OCI-LY3 (cell line): ENCODE data around the gene MEF2C.

Experiments
- H2AFZ ChIP-seq: fragments of 200-600, 300-600 bp; shearing (Covaris generic); 2 replicates; pipeline ENCODE4 v1.6.0; 2014; ENCODE audit warnings: antibody characterized with exemption, low read depth, low read length
- H3K27ac ChIP-seq: fragments of 200-600, 300-600 bp; sonication (generic); 2 replicates; pipeline ENCODE4 v1.5.1; 2014; ENCODE audit warnings: mild to moderate bottlenecking, low read length, moderate library complexity, mixed read lengths
- H3K27me3 ChIP-seq: fragments of 200-600, 300-600 bp; sonication (generic); 2 replicates; pipeline ENCODE4 v1.6.1; 2014; ENCODE audit warnings: low read depth, low read length, mixed read lengths
- H3K36me3 ChIP-seq: fragments of 200-600, 300-600 bp; sonication (generic); replicated peaks from 2 replicates; pipeline ENCODE3; 2014; ENCODE audit warnings: low read depth, low read length, mixed read lengths
- H3K4me1 ChIP-seq: fragments of 300-600, 200-600 bp; sonication (generic); 2 replicates; pipeline ENCODE4 v1.6.1; 2014; ENCODE audit warnings: low read length, mixed read lengths
- H3K4me2 ChIP-seq: fragments of 200-600, 300-600 bp; sonication (generic); 2 replicates; pipeline ENCODE4 v1.6.1; 2014; ENCODE audit warnings: low read length, mixed read lengths
- H3K4me3 ChIP-seq: fragments of 300-600, 200-600 bp; sonication (generic); 2 replicates; pipeline ENCODE4 v1.5.1; 2014; ENCODE audit warnings: antibody characterized with exemption, mild to moderate bottlenecking, low read length, moderate library complexity
- H3K79me2 ChIP-seq: fragments of 300-600, 200-600 bp; shearing (Covaris generic); 2 replicates; pipeline ENCODE4 v1.6.1; 2014; ENCODE audit warnings: mild to moderate bottlenecking, low read length, mixed read lengths
- H3K9ac ChIP-seq: fragments of 300-600, 200-600 bp; shearing (Covaris generic); 2 replicates; pipeline ENCODE4 v1.6.0; 2014; ENCODE audit warnings: mild to moderate bottlenecking, low read length, moderate library complexity
- H3K9me3 ChIP-seq: fragments of 200-600, 300-600 bp; shearing (Covaris generic); 2 replicates; pipeline ENCODE4 v1.6.1; 2014; ENCODE audit warnings: low read length, mixed read lengths; ENCODE audit not compliant: insufficient read depth
- H4K20me1 ChIP-seq: fragments of 200-600, 300-600 bp; sonication (generic); 2 replicates; pipeline ENCODE4 v1.6.1; 2016; ENCODE audit warnings: low read length, mixed read lengths; ENCODE audit not compliant: insufficient read depth
- EZH2phosphoT487 ChIP-seq: fragments of 200-600 bp; shearing (Covaris generic); IDR thresholded peaks from 2 replicates; pipeline ENCODE4 v1.6.1; 2018; ENCODE audit warnings: antibody characterized with exemption, mixed run types, low read depth
- TF ChIP-seq, protein P1 (sequence below): fragments of 200-600, 300-600 bp; sonication (generic); IDR thresholded peaks from 2 replicates; pipeline ENCODE4 v1.5.1; 2014; ENCODE audit warnings: antibody characterized with exemption, low read length, low read depth

The MEF2C gene

GRCh38 chr5:88673253-88674105 is 209.5 kb downstream of the MEF2C start:
- H3K9ac ChIP-seq: no peak overlapping the region
- H3K4me2 ChIP-seq: no peak overlapping the region
- H3K36me3 ChIP-seq: no peaks in the 10 kb centered on the region
- no peak overlapping the region for H2AFZ ChIP-seq
- no peaks in the 10 kb centered on the region for H3K79me2 ChIP-seq
- no peaks in the 10 kb centered on the region for H4K20me1 ChIP-seq
- TF ChIP-seq, protein P1, sequence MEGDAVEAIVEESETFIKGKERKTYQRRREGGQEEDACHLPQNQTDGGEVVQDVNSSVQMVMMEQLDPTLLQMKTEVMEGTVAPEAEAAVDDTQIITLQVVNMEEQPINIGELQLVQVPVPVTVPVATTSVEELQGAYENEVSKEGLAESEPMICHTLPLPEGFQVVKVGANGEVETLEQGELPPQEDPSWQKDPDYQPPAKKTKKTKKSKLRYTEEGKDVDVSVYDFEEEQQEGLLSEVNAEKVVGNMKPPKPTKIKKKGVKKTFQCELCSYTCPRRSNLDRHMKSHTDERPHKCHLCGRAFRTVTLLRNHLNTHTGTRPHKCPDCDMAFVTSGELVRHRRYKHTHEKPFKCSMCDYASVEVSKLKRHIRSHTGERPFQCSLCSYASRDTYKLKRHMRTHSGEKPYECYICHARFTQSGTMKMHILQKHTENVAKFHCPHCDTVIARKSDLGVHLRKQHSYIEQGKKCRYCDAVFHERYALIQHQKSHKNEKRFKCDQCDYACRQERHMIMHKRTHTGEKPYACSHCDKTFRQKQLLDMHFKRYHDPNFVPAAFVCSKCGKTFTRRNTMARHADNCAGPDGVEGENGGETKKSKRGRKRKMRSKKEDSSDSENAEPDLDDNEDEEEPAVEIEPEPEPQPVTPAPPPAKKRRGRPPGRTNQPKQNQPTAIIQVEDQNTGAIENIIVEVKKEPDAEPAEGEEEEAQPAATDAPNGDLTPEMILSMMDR: no peak
- no peak for TF ChIP-seq EZH2phosphoT487
- H3K27ac ChIP-seq: no peak overlapping the region
- peaks cover 9% of the 10 kb centered on the region; the same call in 1 of the 2 replicates for H3K9me3 ChIP-seq
- H3K4me1 ChIP-seq: peaks cover 3% of the 10 kb centered on the region
- no peaks in the 10 kb centered on the region for H3K27me3 ChIP-seq
- H3K4me3 ChIP-seq: no peak overlapping the region

DNA sequence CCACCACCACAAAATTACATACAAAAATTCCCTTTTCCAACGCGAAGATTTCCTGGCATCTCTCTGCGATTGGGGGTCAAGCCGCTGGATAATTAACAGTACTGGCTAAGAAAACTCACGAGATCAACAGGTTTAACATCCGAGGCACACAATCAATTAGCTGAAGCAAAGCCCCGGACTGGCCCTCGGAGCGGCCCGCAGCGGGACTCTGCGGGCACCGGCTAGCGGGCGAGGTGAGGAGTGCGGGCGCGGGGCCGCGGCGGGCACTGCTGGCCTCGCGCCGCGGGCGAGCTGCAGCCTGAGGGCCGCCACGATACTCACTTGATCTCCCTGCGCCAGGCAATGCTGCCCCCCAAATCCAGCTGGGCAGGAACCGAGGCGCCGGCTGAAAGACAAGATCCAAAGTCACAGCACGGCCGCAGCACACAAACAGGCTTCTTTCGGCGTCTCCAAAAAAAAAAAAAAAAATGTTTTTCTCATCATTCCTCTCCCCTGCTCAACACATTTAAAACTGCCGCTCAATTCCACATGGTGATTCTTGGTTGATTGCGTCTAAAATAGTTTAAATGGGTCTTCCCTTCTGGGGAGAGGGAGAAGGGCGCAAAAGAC is 210.2 kb downstream of the MEF2C start:
- H3K9ac ChIP-seq: no peak overlapping the region
- no peaks in the 10 kb centered on the region for H4K20me1 ChIP-seq
- no peak overlapping the region for H3K4me2 ChIP-seq
- H3K79me2 ChIP-seq: no peaks in the 10 kb centered on the region
- H2AFZ ChIP-seq: no peak overlapping the region
- H3K36me3 ChIP-seq: no peaks in the 10 kb centered on the region
- peaks cover 3% of the 10 kb centered on the region for H3K4me1 ChIP-seq
- peaks cover 9% of the 10 kb centered on the region; the same call in 1 of the 2 replicates for H3K9me3 ChIP-seq
- H3K27ac ChIP-seq: no peak overlapping the region
- no peaks in the 10 kb centered on the region for H3K27me3 ChIP-seq
- H3K4me3 ChIP-seq: no peak overlapping the region
- TF ChIP-seq EZH2phosphoT487: no peak
- TF ChIP-seq, protein P1: no peak

DNA sequence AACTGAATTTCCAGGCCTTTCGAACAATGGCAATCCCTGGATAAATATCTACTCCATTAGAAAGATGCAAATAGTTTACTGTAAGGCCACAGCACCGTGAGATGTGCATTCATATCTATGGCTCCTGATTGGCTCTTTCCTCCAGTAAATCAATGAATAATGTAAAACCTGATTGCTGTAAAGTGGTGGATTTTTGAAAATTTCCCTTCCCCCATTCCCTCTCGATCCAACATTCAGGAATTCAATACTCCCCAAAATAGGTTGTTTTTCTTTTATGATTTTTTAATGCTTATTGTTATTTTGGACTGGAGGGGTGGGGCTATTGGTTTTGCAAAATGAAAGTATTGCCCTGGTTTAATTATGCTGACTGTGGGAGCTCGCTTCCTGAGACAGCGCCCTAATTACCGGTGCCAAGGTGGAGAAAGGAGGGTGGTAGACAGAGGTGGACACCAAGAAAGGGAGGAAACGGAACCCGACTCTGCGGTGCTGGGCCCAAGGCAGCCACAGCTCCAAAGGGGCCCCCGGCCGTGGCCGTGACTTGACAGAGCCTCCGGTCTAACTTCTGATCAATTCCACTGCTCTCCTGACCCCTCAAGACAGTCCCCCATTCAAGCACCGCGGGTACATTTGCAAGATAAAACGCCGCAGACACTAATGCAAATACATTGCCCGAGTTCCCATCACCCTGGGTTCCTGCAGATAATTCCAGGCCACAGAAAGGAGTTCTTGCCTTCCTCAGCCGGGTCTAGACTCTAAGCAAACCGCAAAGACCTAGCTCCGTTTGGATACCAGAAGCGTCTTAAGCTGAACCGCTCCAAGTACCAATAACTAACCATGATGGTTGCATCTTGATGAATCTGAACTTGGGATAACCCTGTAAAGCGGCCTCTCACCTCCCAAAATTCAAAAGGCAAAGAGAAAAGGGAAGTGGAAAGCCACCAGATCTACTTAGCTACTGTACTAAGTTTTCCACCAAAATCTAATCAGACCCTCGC is 211.2 kb downstream of the MEF2C start:
- Histone ChIP-seq H3K9ac (no peak overlapping the region), H3K27me3 (no peaks in the 10 kb centered on the region), H3K9me3 (peaks cover 9% of the 10 kb centered on the region; the same call in 1 of the 2 replicates), H4K20me1 (no peaks in the 10 kb centered on the region), H3K27ac (no peak overlapping the region), H3K4me2 (no peak overlapping the region), H3K79me2 (no peaks in the 10 kb centered on the region), H3K4me3 (no peak overlapping the region), H2AFZ (no peak overlapping the region), H3K4me1 (peaks cover 3% of the 10 kb centered on the region), H3K36me3 (no peaks in the 10 kb centered on the region)
- TF ChIP-seq, protein P1: no peak

DNA sequence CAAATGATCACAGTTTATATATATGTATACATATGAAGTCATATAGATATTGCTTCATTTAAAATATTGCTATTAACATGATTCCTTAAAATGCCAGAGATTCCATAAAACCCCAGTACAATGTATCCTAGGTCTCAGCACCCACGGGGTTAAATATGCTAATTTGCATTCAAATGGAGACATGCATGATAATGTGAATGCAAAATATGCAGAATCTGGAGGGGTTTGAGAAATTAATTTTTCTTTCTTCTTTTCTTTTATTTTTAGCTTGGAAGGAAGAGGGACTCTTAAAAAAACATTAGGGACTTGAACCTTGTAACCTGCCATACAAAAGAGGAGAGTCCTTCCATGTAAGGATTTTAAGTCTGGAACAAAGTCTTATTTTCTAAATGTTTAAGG is 211.9 kb downstream of the MEF2C start:
- Histone ChIP-seq H3K36me3 (no peaks in the 10 kb centered on the region), H3K4me2 (no peak overlapping the region), H3K9ac (no peak overlapping the region), H4K20me1 (no peaks in the 10 kb centered on the region), H3K4me1 (no peaks in the 10 kb centered on the region), H3K9me3 (peaks cover 9% of the 10 kb centered on the region; the same call in 1 of the 2 replicates), H3K4me3 (no peak overlapping the region), H3K27me3 (no peaks in the 10 kb centered on the region), H3K79me2 (no peaks in the 10 kb centered on the region), H2AFZ (no peak overlapping the region), H3K27ac (no peak overlapping the region)
- TF ChIP-seq, protein P1: no peak
- no peak for TF ChIP-seq EZH2phosphoT487
